GM21447 (cell line): Measurements from ENCODE around the gene SERPINI1.

Experiments used
- ATAC-seq: cut with Tn5 transposase; IDR thresholded peaks from one replicate; pipeline ENCODE4 v1.9.1; 2021; ENCODE audit not compliant: unreplicated experiment

Gene SERPINI1

DNA sequence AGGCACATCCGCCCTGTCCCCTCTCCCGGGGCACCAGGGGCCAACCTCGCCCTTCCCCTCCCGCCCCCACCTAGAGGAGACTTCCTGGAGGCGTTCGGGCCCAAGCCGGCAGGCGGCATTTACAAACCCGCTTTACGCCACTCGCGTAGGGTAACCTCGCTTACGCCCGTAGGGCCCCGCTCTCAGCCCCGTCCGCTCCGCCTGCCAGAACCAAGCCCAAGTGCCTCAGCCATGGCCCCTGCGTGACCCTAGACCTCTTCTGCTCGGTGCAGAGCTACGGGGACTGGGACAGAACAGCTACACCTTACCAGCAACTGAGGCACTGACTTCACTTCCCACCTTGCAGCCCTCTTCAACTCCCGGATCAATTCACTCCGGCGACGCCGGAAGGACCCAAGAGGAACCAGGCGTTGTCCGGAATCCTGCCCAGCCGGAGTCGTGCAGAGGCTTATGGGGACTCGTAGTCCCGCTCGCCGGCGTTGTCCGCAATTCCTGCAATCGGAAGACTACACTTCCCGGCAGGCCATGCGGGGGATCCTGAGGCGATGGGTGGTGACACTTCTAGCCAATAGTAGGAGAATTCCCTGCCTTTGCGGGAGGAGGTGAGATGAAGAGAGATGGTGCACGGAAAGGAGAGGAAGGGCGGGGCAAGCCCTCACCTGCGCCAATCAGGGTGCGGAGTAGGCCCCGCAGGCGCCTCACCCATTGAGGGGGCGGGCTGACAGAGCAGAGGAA lies 856 bp upstream of the SERPINI1 start, which contains the start of gene PDCD10:
PDCD10 (minus strand) TSS at position 395 of the 735 bp plus-strand sequence. CDS start 14,735 bp downstream, outside the sequence.
- ATAC-seq, result peak; percentile 83

DNA sequence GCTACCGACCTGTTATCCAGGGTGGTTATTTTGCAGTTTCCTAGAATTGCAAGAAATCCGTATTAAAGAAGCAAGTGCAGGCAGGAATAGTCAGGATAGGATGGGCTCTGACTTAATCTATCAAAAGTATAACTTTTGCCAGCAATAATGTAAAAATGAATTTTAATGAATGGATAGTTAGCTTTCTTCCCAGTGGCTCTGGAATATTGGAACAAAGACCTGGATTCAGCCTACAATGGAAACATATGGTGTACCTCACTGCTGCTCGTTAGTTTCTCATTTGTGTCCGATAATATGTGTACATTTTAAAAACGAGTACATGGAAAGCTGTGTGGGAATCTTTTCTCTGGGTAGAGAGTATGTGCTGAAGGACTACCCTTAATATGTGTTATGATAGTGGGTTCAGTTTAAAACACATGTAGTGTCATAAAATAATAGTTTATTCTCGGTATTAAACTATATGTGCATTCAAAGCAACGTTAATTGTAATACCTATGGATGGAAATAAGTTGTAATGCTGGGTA lies 805 bp downstream of the SERPINI1 start:
- ATAC-seq, result no peak

DNA sequence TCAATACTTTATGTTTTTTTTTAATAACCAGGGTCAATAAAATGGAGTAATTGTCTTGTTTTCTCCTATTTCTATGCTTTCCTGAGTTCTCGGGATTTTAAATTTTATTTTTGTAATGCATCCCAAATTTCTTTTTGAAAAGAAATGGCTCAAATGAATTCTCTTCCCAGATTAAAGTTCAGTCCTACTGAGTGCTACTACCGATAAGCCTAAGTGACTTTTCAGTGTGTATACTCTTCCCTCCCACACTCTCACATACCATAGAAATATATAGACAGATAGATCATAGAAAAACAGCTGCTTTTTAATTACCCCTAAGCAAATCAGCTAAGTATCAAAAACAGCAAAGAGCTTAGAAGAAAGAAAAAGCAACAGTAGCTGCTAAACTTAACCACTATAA lies 1.5 kb downstream of the SERPINI1 start:
- ATAC-seq, result no peak

DNA sequence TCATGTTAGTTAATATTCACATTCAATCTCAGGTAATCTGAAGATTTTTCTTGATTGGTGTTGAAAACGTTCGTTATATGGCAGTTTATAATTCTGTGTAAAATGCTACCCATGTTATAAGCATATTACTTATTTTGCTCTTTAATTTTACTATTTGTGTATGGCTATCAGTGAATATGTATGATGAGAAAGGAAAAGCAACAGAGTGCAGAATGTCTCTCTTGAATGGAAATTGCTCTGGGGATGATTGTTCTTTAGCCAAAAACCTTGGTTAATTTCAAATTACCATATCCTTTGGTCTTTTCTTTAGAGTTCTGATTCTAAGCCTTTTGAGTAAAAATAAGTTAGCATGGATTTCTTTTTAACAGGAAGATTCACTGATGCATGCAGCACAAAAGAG lies 2.5 kb downstream of the SERPINI1 start:
- ATAC-seq, result no peak

DNA sequence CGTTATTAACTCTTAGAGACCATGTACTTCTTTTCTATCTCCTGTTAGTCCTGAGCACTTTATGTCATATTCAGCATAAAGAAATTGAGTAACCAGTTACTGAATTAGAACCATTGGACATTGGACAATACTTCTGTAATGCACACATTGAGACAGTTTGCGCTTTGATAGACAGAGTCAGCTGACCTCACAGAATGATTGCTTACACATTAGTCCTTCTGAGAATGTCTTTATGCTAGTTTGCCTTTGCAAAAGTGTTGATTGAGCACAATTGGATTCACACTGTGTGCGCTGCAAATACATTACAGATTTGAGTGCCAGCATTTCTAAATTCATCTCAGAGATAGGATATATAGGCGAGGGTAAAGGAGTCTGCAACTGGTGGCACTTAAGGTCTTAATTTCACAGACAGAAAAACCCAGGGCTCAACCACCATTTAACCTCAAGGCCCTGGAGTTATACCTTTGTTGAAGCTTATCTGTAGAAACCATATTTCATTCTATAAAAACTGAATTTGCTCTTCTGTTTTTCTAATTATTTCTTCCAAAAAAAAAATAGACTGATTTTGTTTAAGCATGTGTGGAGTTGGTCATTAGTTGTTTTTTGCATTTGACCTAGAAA lies 3.8 kb downstream of the SERPINI1 start:
- no peak for ATAC-seq

DNA sequence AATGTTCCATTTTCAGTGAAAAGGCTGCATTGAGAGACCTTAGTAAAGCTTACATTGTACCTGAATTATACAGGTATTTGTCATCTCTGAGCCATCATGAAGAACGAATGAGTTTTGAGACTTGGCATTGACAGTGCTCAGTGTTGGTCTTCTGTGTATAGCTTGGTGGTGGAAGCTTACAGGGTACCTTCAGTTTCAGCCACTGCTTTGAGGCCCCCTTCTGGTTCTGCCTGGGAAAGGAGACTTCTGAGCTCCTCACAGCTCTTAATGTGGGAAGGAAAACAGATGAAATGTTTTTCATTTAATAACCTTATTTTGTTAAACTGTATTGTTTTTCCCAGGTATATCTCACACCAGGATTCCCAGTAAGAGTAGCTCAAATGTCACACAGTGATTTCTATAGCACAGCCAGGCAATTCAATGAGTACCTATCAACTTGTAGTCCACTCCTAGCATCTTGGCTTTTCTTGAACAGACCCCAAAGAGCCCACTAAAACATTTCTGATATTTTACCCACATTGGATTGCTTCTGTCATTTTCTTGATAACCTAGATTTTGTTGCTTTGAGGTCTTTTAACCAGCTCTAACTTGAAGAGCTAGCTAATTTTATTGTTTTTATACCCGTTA lies 5.6 kb downstream of the SERPINI1 start:
- ATAC-seq, result peak; percentile 98

DNA sequence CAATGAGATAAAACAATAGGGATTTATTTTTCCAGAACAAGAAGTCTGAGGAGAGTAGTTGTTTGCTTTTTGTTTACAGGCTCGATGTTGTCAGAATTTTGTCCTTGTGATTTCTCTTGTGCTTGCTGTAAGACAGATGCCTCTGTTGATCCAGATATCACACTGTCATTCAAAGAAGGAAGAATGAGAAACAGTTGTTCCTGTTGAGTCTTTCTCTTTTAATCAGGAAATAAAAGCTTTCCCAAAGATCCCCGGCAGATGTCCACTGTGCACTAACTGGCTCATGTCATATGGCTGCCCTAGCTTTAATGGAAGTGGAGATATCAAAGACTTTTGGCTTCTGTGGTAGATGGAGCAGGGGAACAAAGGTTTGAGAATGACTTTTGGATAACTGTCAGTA lies 6.8 kb downstream of the SERPINI1 start:
- ATAC-seq, result no peak

DNA sequence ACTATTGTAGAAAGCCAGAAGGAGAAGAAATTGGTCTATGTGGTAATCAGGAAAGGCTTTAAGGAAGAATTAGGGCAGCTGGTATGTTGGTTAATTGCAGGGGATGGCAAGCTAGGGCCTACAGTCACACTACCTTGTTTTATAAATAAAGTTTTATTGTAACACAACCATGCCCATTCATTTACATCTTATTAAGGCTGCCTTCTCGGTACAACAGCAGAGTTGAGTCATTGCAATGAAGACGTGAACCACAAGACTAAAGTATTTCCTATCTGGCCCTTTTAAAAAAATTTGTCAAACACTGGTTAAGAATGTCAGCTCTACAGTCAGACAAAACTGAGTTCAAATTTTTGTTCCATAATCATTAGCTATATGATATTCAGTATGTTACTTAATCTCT lies 8.3 kb downstream of the SERPINI1 start:
- ATAC-seq, result no peak

DNA sequence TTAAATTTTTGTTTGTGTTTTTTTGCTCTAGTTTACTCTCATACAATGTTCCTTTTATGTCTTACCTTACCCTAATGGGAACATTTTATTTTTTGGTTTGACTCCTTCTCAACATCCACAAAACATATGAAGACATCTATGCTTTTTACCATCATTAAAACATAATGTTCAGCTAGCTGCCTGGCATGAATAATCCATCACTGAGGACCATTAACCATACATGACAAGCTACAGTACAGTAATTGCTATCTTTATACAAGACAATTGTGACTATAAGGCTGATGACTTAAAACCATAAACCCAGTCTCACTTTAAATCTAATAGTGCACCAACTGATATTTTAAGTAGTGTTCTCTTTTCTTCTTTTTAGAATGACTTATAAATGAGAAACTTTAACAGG lies 13.7 kb downstream of the SERPINI1 start:
- no peak for ATAC-seq

DNA sequence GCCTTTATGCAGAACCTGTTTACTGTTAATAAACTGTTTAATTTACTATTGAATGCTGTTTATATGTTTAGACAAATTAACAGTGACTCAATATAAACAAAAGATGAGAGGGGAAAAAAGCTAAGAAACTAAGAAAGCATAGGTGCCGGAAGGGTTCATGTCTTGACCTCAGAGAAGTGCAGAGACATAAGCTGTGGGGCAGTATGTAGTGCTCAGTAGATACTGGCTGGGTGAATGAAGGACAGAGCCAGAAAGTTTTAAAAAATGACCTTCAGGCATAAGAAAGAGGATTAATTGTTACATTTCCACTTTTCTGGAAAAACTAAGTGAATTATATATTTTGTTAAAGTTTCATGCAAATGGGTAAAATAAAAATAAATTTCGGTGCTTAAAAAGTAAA lies 14.2 kb downstream of the SERPINI1 start:
- ATAC-seq, result no peak

DNA sequence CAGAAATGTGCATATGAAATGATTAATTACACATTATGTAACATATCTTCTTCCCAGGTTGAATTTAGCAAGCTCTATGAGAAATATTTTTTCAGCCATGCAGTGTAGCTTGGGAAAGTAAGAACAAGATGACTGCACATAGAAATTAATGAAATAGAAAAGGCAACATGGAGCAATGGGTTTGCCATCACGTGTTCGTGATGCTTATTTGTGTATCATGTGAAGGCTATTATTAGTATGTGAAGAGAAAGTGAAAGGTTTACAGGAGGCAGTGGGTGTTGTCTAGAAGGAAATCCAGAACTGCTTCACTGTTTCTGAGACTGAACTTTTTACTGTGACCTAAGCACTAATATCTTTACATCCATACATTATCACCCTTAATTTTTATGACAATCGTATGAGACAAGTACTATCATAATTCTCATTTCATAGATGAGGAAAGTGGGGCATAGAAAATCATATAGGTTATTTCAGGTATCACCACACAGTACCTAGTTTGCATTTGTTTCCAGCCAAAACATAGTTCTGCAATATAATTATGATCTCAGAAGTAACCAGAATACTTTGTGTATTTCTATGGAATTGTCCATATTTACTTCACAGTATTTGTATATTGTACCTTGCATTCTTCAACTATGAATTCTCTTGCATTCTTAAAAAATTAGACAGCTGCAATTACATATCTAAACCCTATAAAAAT lies 14.9 kb downstream of the SERPINI1 start:
- peak; percentile 99 for ATAC-seq

DNA sequence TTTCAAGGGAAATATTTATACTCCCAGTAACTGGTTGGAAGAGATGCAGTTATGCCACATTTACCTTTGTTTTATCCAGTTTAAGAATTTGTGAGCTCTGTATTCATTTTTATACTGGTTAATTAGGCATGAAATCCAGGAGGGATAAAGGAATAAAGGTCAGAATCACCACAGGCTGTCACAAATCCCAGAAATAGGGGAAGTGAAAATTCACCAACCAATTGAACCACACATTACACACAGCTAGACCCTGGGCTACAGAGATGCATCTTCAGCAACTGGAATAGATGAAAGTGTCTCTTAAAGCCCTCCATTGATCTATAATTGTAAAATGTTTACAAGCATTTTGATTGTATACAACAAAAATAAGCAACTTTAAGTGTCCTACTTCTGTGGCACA lies 18.5 kb downstream of the SERPINI1 start:
- ATAC-seq, result peak; percentile 27

DNA sequence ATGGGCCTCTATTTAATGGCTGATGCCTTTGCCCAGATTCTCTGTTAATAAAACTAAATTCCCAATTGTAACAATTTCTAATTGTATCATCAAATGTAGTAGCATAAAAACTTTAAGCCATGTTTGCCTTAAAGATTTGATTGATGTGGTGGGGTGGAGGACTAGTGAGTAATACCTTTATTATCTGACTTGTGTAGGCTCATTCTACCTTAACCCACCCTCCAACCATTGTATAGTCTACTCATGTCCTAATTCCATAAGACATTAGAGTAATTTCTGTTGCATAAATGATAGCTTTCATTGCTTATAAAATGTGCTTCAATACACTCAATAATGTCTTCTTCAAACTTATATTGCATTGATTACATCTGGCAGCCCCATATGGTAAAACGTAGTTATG lies 25.8 kb downstream of the SERPINI1 start:
- no peak for ATAC-seq

DNA sequence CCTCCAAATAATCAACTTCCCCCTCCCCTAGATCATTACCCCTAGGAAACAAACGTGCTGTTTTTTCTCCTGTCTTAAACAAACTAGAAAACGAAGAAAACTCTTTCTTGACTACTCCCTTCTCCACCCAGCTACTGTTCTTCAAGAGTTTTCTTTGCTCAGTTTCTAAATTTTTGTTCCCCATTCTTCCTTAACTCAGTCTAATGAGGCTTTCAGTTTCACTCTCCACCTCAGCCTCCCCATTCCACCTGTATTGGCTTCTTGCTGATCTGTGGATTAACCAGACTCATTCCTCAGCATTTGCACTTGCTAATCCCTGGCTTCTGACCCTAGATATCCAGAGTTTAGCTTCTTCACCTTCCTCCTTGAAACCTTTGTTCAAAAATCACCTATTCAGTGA lies 26.8 kb downstream of the SERPINI1 start:
- no peak for ATAC-seq

DNA sequence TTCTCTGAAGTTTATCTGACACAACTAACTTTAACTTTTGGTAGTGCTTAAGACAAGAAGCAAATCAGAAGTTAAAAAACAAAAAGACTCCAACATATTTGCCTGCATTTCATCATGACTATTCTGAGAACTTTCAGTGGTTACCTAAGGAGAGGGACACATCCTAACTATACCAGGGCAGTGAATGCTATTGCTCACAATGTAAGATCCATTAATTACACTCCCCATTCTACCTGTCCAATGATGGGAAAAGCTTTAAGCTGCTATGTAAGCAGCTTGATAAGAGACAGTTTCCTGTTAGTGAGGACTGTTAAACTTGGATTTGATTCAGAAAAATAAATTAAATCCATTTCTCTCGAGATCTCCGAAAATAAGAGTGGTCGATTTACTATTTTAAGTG lies 37.5 kb downstream of the SERPINI1 start:
- peak; percentile 45 for ATAC-seq

DNA sequence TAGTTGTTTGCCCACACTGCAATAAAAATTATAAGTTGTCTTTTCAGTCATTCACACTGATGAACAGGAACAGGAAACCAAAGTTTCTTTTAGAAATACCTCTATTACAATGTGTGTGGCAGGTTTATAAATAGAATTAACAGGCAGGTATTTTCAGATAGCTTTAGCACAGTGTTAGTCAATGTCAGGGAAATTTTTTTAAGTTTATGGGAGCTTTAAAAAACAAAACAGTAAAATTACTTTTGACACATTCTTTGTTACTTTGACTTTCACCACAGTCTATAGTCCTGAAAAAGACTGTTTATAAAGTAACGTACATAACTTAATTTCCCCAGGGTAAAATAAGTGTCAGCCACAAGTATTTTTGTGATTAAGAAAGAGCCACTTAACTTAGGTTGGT lies 38.1 kb downstream of the SERPINI1 start:
- peak; percentile 90 for ATAC-seq

DNA sequence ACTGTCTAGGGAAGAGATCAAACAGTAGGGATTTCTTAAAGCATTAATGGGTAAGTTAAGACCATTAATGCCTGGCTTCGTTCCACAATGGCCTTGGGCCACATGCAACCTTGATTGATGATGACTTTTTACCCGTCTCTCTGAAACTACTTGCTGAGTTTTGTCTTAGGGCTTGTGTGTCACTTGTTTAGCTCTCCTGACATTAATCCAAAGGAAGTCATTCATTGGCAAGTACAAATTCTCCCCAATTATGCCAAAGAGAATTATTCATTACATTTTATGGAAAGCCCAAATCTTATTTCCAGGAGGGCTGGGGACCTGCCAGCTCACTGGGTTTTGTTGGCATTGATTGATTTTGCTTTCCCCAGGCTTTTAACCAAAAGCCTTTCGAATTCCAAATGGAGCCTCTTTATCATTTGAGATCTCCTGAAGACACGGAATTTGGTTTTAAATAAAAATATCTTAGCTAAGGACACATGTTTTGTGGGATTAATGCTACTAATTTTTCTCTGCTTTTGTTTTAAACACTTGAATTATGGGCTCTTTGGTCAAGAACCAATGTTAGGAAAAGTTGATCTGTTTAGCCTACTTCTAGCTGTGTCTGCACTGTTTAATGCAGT lies 40.7 kb downstream of the SERPINI1 start:
- no peak for ATAC-seq

DNA sequence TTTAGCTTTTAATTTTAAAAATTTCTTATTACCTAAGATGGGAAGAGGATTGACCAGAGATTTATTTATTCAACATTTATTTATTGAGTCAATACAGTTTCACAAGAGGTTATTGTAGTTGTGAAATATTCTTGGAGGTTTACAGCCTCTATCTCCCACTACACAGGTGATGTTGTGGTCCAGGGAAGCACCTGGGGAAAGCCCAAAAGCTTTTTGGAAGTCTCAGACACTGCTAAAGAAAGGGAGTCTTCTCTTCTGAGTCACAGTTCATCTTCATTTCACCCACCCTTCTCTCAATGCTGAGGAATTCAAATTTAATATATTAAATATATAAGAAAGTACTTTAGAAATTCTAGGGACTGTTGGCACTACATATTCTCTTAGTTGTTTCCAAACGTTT lies 41.8 kb downstream of the SERPINI1 start:
- no peak for ATAC-seq

DNA sequence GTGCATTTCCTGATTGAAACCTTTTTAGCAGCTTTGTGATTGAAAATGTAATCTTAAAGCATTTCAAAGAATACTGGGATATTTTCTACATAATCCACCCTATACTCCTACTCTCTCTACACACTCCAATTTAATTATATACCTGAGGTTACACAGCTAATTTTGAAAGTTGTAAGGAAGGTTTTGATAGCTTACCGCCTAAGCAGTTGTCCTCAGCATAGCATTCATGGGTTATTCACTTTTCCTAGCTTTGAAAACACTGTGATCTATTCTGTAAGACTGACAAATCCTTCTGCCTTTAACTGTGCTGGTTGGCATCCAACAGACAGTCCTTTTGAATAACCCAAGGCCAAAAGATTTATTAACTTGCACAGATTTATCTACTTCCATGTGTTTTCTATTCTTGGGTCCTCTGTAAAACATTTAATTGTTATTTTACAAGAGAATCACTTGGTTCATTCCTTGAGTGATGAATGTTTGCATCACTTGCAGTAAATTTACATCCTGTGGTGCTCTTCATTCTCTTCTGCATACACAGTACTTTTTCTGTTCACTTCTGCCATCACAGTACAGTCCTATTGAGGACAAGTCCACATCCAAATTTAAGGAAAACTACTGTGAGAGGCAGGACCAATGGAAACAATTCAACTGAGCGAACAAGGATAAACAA lies 44.8 kb downstream of the SERPINI1 start:
- no peak for ATAC-seq

DNA sequence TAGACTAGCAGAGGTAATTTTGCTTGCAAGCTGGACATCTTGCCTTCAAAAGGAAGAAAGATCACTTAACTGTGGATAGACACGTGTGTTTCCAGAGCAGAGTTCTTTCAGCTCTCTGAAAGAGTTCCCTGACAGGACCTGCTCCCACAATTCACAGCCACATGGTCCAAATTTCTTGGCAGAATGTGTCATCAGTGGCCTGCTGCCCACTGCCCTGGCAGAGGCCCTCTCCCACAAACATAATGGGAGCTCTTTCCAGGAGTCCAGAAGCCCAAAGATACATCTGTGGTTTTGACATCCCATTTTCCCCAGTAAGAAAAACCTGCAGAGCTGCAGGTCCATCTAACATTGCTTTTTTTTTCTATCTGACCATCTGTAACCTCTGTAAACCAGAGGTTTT lies 48.3 kb downstream of the SERPINI1 start:
- no peak for ATAC-seq
